Measurements from ENCODE around the gene SCPEP1. TPM values are rescaled to one million over a fixed set of nuclear protein-coding genes. Genes with fewer than 3 reads are reported as not detected.
A peak's percentile ranks its signal among the peaks of the same experiment; 100 is the strongest.

SCPEP1 gene
- total RNA-seq, 1 experiment from 2014 or later: 29.6 TPM

GRCh38 chr17:57033296-57033695 is 55.4 kb downstream of the SCPEP1 start:
- H3K27ac Mint-ChIP-seq: peak overlapping the region in 1 of 3 experiments; percentile 68; a peak in 2 of 7 replicates

More at GRCh38 chr17:57033296-57033695, 55.4 kb downstream of the SCPEP1 start:
- no peak overlapping the region for H2BK12ac ChIP-seq (ENCODE audit: insufficient read length, low read depth, low read length)
- H3K18ac ChIP-seq (ENCODE audit: insufficient read length, low read depth, low read length): no peak overlapping the region
- H3K4ac ChIP-seq (ENCODE audit: low read depth, low read length): no peak overlapping the region
- no peaks in the 10 kb centered on the region; the same call in 1 of the 2 replicates for H3K4me1 ChIP-seq (ENCODE audit: insufficient read depth, low read length)
- no peak overlapping the region for H2AK5ac ChIP-seq (ENCODE audit: insufficient read length, low read length)
- no peak overlapping the region for H3K14ac ChIP-seq (ENCODE audit: insufficient read depth, low read length)
- peaks cover 28 to 31% of the 10 kb centered on the region in 2 experiments for H3K4me1 Mint-ChIP-seq
- H2AFZ ChIP-seq (ENCODE audit: low read length): no peak overlapping the region
- H2BK20ac ChIP-seq (ENCODE audit: low read depth, low read length, poor library complexity, severe bottlenecking): no peak overlapping the region
- H2BK15ac ChIP-seq (ENCODE audit: low read depth, low read length): no peak overlapping the region
- no peak overlapping the region for H2BK120ac ChIP-seq (ENCODE audit: low read depth, low read length, poor library complexity, severe bottlenecking)
- no peak for DNase-seq
- no peaks in the 10 kb centered on the region; the same call in none of the 2 replicates for H3K27me3 Mint-ChIP-seq (ENCODE audit: low read depth)
- no CpG with 5 or more reads among the region's 3 CpGs for WGBS (ENCODE audit: extremely low coverage, insufficient read length, low lambda C conversion rate)
- H3K27me3 ChIP-seq (ENCODE audit: insufficient read depth, low read length): no peaks in the 10 kb centered on the region
- no peak overlapping the region for H3K4me3 Mint-ChIP-seq
- H3K4me2 ChIP-seq (ENCODE audit: insufficient read depth, insufficient read length, low read length): no peak overlapping the region
- no peak overlapping the region for H4K8ac ChIP-seq (replicated peaks; ENCODE audit: insufficient read length, low read depth, low read length)
- no peaks in the 10 kb centered on the region for H3K23me2 ChIP-seq (ENCODE audit: insufficient read length, low read depth, low read length, poor library complexity, severe bottlenecking)
- no peak overlapping the region for H3K23ac ChIP-seq (ENCODE audit: insufficient read length, low read depth, low read length)
- peaks cover 8 to 11% (median 10%) of the 10 kb centered on the region in 3 experiments for H3K36me3 Mint-ChIP-seq (ENCODE audit: insufficient read depth in 1 of 3, low read depth in 3 of 3)
- no peaks in the 10 kb centered on the region for H4K20me1 ChIP-seq (ENCODE audit: control insufficient read depth, insufficient read depth, insufficient read length)
- H3K27ac ChIP-seq (ENCODE audit: insufficient read length, low read depth, low read length): no peak overlapping the region
- no peak overlapping the region for H3K56ac ChIP-seq (ENCODE audit: insufficient read length, low read depth, low read length)
- no peak overlapping the region for H4K91ac ChIP-seq (ENCODE audit: insufficient read length, low read depth, low read length)
- H3K9ac ChIP-seq (ENCODE audit: extremely low read depth, insufficient read length, low read length): no peak overlapping the region
- H3K9me3 ChIP-seq (ENCODE audit: control insufficient read depth, low read depth, low read length): peaks cover 2% of the 10 kb centered on the region
- peaks cover 12 to 23% of the 10 kb centered on the region in 2 experiments for H3K9me3 Mint-ChIP-seq
- TF ChIP-seq, protein P1, sequence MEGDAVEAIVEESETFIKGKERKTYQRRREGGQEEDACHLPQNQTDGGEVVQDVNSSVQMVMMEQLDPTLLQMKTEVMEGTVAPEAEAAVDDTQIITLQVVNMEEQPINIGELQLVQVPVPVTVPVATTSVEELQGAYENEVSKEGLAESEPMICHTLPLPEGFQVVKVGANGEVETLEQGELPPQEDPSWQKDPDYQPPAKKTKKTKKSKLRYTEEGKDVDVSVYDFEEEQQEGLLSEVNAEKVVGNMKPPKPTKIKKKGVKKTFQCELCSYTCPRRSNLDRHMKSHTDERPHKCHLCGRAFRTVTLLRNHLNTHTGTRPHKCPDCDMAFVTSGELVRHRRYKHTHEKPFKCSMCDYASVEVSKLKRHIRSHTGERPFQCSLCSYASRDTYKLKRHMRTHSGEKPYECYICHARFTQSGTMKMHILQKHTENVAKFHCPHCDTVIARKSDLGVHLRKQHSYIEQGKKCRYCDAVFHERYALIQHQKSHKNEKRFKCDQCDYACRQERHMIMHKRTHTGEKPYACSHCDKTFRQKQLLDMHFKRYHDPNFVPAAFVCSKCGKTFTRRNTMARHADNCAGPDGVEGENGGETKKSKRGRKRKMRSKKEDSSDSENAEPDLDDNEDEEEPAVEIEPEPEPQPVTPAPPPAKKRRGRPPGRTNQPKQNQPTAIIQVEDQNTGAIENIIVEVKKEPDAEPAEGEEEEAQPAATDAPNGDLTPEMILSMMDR (conservative IDR thresholded peaks at IDR 0.05): no peak
- no peak overlapping the region for H3T11ph ChIP-seq (ENCODE audit: low read length)
- H2BK5ac ChIP-seq (ENCODE audit: insufficient read length, low read length): no peak overlapping the region
- H3K79me2 ChIP-seq (ENCODE audit: insufficient read depth, low read length): no peaks in the 10 kb centered on the region
- no peaks in the 10 kb centered on the region for H3K79me1 ChIP-seq (ENCODE audit: insufficient read depth, low read depth, low read length, poor library complexity, severe bottlenecking)
- H4K5ac ChIP-seq (ENCODE audit: insufficient read length, low read depth, low read length): no peak overlapping the region
